A172 (cell line): ENCODE data around the gene CFAP299. TPM values are rescaled to one million over a fixed set of nuclear protein-coding genes. Genes with fewer than 3 reads are reported as not detected.

Source experiments
- DNase-seq: peaks from one replicate; pipeline ENCODE4 v3.0.0-alpha.2; 2015; ENCODE audit warnings: low spot score
- total RNA-seq: library from RNA; depleted of rRNA; stranded (reverse); fragments of >200 nt; shearing (Covaris generic); gene quantifications from 2 replicates; pipeline ENCODE4 v1.2.3, GENCODE V29; 2014; rRNA removed

The CFAP299 gene
- total RNA-seq, 1 experiment from 2014 or later: 0.28 TPM

DNA sequence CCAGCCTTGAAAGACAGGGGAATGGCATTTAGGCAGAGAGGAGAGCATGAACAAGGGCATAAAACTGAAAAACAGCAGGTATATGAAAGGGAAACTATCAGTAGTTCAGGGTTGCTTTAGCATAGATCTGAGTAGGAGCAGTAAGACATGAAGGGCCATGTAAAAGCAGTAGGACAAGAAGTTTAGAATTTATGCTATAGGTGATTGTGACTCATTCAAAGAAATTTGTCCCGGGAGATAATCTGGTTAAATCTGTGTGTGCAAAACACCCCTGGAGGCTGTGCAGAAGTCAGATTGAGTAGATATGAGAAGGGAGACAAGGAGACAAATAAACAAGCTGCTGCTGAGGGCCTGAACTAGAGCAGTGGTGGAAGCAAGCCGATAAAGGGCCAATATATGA is 585.9 kb downstream of the CFAP299 start:
- no peak for DNase-seq

- DNase-seq: no peak
Observed at GRCh38 chr4:80922941-80923340, 587.4 kb downstream of the CFAP299 start.

DNA sequence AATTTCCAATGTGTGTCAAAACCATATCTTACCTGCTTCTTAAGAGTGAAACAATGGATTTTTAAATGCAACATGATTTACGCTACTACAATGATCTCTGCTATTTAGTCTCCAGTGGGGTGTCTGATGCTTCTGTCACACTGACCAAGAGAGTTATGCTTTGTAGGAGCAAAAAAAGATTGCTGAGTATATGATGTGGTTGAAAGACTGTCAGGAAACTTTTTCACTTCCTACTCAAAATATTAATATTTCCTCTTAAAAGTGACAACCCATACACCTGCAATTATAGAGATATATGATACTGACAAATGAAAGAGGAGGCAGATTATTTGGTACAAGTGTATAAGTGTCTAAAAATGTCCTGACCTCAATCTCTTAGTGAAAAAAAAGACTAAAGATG is 589.8 kb downstream of the CFAP299 start:
- DNase-seq: no peak

DNA sequence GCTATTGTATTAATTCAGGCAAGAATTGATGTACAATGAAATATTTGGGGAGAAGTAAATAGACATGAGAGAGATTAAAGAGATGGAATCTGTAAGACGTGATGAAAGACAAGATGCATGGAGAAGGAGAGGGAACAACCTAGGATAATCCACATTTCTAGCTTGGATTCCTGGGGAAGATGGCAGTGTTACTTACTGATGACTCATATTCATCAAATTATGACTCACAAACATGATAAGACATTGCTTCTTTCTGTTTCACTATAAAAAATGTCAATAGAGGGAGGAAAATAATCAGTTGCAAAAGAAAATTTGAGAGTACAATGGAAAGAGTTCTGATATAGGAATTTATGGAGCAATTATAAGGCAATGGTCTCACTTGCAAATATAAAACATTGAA is 590.9 kb downstream of the CFAP299 start:
- peak; percentile 23 for DNase-seq

DNA sequence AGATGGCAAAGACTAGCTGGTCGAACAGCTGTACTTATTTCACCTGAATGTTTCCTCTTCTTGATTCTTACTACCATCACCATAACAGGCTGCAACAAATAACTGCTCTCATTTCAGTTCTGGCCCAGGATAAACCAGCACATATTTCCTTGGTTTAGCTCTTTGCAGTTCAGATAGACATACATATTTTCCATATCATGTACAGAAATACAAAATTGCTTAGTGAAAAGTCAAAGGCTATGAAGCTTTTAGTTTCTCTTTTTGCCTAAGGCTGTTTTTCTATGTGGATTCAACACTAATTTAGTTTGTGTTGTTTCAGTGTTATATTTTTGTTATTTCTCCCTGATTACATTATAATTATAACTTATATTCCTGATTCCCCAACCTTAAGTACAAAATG is 591.4 kb downstream of the CFAP299 start:
- DNase-seq: no peak

DNA sequence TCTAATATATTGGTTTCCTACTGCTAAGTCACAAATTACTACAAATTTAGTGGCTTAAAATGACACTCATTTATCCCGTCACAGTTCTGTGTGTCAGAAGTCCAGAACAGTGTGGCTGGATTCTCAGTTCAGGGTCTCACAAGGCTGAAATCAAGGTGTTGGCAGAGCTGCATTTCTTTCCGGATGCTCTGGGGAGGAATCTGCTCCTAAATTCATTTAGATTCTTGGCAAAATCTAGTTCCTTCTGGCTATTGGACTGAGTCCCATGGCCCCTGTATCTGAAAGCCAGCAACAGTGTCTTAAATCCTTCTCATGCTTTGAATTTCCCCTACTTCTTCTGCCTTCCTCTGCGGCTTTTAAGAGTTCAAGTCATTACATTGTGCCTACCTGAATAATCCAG is 591.9 kb downstream of the CFAP299 start:
- no peak for DNase-seq

DNA sequence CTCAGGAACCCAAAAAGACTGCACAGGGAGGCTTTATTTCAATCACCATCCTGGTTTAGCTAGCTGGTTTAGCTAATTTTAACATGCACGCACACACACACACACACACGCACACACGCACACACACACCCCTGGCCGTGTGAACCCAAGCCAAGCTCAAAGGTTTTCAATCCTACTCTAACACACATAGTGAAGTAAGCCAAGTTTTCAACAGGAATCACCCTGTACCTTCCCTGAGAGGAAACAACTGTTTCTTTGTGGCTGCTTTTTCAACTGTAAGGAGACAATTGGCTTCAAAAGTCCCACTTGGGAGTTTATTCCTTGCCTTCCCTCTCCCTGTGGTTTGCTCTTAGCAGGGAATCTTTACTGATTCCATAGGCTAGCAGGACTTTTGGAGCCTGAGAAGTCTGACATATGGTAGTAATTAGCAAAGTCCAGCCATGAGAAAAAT is 596.1 kb downstream of the CFAP299 start:
- DNase-seq: no peak

GRCh38 chr4:80948141-80948540 is 612.6 kb downstream of the CFAP299 start:
- no peak for DNase-seq

DNA sequence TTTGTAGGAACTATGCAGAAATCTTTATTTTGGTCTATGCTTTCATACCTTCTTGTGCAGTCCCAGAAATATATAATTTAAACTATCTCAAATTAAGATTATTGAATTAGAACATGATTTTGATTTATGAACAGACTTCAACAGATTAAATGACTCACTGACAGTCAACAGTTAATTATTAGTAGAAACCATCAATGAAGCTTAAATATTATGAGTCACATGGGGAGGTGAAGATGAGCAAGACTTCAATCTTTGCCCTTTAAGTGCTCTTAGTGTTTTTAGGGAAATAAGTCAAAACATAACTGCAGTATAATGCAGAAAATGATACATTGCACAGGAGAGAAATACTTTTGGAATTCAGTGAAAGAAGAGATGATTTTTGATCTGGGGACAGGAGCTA is 613.5 kb downstream of the CFAP299 start:
- no peak for DNase-seq

- no peak for DNase-seq
Observed at GRCh38 chr4:80956421-80956820, 620.9 kb downstream of the CFAP299 start.

DNA sequence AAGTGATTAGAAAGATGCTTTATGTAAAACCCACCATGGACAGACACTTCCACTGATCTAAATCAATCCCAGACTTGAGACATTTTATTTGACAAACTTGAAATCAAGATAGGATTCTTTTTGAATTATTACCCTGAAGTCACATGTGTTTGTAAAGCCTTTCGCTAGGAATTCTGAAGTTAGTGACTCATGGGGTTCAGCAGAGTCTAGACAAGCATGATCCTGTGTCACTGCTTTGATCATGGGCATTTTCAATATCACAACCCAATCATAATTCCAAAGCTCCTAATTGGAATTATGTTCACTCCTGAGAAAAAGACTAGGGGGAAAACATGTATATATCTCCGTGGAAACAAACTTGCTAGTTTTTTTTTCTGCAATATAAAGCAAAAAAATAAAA is 627.5 kb downstream of the CFAP299 start:
- DNase-seq: peak; percentile 0

DNA sequence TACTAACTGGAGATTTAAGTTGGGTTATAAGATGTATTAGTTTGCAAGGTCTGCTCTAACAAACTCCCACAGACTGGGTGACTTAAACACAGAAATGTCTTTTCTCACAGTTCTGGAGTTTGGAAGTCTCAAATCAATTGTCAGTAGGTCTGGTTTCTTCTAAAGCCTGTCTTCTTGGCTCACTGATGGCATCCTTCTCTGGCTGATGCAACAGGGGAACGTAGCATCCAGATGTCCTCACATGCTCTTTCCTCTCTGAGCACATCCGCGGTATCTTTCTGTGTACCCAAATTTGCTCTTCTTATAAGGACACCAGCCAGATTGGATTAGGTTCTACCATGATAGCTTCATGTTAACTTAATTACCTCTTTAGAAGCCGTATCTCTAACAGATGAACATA is 631.8 kb downstream of the CFAP299 start:
- DNase-seq: no peak

DNA sequence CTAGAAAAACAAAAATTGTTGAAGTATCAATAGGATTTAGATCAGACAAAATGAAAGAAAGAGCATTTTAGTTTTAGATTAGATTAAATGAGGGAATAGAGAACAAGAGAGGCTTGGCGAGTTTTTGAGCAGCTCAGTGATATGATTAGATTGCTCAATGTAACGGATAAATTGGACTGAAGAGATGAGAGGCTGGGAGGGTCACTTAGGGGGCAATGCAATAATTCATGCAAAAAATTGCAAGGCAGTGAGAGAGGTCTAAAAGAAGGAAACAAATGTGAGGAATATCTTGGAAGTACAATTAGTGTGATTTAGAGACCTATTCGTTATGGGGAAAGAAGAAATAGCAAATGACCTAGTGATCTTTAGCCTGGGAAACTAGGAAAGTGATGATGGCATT is 644.7 kb downstream of the CFAP299 start:
- no peak for DNase-seq

DNA sequence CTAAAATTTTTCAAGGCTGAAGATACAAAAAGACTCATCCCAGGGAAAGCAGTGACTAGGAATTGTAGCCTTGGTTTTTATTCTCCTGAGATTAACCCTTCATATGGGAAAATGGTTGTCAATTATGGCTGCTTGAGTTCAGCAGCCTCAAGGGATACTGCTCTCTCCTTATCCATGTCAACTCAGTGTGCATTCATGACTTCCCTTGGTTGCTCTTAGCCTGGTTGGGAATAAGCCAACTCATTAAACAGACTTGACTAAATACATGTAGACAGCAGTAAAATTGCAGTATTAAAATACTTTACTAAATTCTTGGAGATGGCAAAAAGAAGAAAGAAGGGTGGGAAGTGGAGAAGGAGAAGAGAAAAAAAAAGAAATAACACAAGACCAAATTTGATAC is 650.5 kb downstream of the CFAP299 start:
- DNase-seq: no peak

GRCh38 chr4:80989921-80990544 is 654.5 kb downstream of the CFAP299 start:
- peak; percentile 45 for DNase-seq

GRCh38 chr4:80990851-80991250 is 655.3 kb downstream of the CFAP299 start:
- DNase-seq: no peak

DNA sequence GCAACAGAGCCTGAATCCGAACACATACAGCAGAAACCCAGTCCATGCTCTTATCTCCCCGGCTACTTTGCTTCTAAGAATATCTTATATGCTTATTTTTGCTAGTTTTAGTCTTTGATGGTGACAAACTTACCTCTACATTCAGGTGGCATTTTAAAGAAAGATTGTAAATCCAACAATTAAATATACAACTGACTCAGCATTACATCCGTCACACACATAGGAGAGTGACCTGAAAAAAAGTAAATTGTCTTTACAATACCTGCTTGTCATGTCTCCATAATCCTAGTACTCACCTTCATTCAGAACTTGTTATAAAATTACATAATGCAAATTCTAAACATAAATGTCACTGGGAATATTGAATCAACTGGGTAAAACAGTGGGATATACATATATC is 664.4 kb downstream of the CFAP299 start:
- DNase-seq: no peak

- no peak for DNase-seq
Observed at GRCh38 chr4:81003597-81004111, 668.1 kb downstream of the CFAP299 start.

DNA sequence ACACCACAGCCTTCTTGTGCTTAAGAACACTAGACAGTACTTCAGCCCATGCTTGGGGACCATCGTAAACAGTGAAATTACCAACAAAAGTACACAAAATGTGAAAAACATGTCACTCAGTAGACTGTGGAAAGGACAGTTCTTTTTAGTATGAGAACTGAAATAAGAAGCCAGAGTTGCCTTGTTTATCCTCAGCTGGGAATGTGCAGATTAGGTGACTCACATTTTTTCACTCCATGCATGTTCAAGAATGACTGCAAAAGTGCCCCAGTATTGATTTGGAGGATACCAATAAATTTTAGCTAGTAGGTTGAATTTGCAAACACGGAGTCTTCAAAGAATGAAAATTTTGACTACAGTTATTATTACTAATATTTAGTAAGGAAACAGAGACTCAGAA is 671.9 kb downstream of the CFAP299 start:
- no peak for DNase-seq

Other genes with a start within 250 kb of the CFAP299 start
- gene PRDM8, start 138.2 kb upstream of the CFAP299 start, total RNA-seq: 3.2 and 3.4 TPM in 2 replicates
- 0.91 and 1.5 TPM in 2 replicates for gene FGF5, start 69.1 kb upstream of the CFAP299 start, total RNA-seq